Memory B cell (primary cell): ENCODE measurements around the gene EYS.

Experiments
- ATAC-seq: fragments of 150-1000 bp; cut with Tn5 transposase; 2 replicates; pipeline ENCODE4 v1.10.0; 2021; ENCODE audit warnings: low read depth, mild to moderate bottlenecking, moderate library complexity
- DNase-seq, 2 donors: peaks; one replicate each; pipeline ENCODE4 v3.0.0; 2022; ENCODE audit warnings: low spot score in 2 of 2
- H3K27ac Mint-ChIP-seq: one replicate; pipeline ENCODE4 v1.8.0; 2022; ENCODE audit warnings: mild to moderate bottlenecking, moderate library complexity, mixed read lengths
- H3K27me3 Mint-ChIP-seq: one replicate; pipeline ENCODE4 v1.8.0; 2022; ENCODE audit warnings: mixed read lengths
- H3K36me3 Mint-ChIP-seq: one replicate; pipeline ENCODE4 v1.8.0; 2022; ENCODE audit warnings: mild to moderate bottlenecking, mixed read lengths
- H3K4me1 Mint-ChIP-seq: one replicate; pipeline ENCODE4 v1.8.0; 2022; ENCODE audit warnings: mixed read lengths
- H3K4me3 Mint-ChIP-seq: one replicate; pipeline ENCODE4 v1.8.0; 2022; ENCODE audit warnings: mild to moderate bottlenecking, moderate library complexity, mixed read lengths
- H3K9me3 Mint-ChIP-seq: one replicate; pipeline ENCODE4 v1.8.0; 2022; ENCODE audit warnings: mixed read lengths

EYS gene

GRCh38 chr6:65191471-65191870 lies 515.6 kb downstream of the EYS start:
- Mint-ChIP-seq H3K36me3 (no peaks in the 10 kb centered on the region), H3K27ac (no peak overlapping the region), H3K4me3 (no peak overlapping the region), H3K27me3 (no peaks in the 10 kb centered on the region), H3K4me1 (no peaks in the 10 kb centered on the region), H3K9me3 (peaks cover 4% of the 10 kb centered on the region)
- DNase-seq (no peak), ATAC-seq (no peak)

GRCh38 chr6:65189236-65189881 lies 517.7 kb downstream of the EYS start:
- DNase-seq, result no peak
- H3K4me1 Mint-ChIP-seq, result no peaks in the 10 kb centered on the region
- no peak overlapping the region for H3K27ac Mint-ChIP-seq
- no peaks in the 10 kb centered on the region for H3K36me3 Mint-ChIP-seq
- H3K4me3 Mint-ChIP-seq, result no peak overlapping the region
- H3K9me3 Mint-ChIP-seq, result peaks cover 3% of the 10 kb centered on the region
- no peaks in the 10 kb centered on the region for H3K27me3 Mint-ChIP-seq
- ATAC-seq, result no peak

GRCh38 chr6:65186826-65187225 lies 520.2 kb downstream of the EYS start:
- DNase-seq, result no peak
- Mint-ChIP-seq H3K36me3 (no peaks in the 10 kb centered on the region), H3K4me3 (no peak overlapping the region), H3K27me3 (no peaks in the 10 kb centered on the region), H3K27ac (no peak overlapping the region), H3K4me1 (no peaks in the 10 kb centered on the region), H3K9me3 (peaks cover 3% of the 10 kb centered on the region)
- no peak for ATAC-seq

GRCh38 chr6:65182681-65183080 lies 524.3 kb downstream of the EYS start:
- no peak overlapping the region for H3K4me3 Mint-ChIP-seq
- ATAC-seq (no peak), DNase-seq (no peak)
- no peak overlapping the region for H3K27ac Mint-ChIP-seq
- no peaks in the 10 kb centered on the region for H3K27me3 Mint-ChIP-seq
- H3K36me3 Mint-ChIP-seq, result no peaks in the 10 kb centered on the region
- no peaks in the 10 kb centered on the region for H3K4me1 Mint-ChIP-seq
- peaks cover 5% of the 10 kb centered on the region for H3K9me3 Mint-ChIP-seq

- Mint-ChIP-seq H3K27ac (no peak overlapping the region), H3K27me3 (no peaks in the 10 kb centered on the region), H3K36me3 (no peaks in the 10 kb centered on the region), H3K9me3 (peaks cover 3% of the 10 kb centered on the region), H3K4me3 (no peak overlapping the region), H3K4me1 (no peaks in the 10 kb centered on the region)
- ATAC-seq (no peak), DNase-seq (no peak)
Observed at GRCh38 chr6:65170273-65170672, 536.8 kb downstream of the EYS start.

GRCh38 chr6:65161661-65162060 lies 545.4 kb downstream of the EYS start:
- Mint-ChIP-seq H3K4me3 (no peak overlapping the region), H3K9me3 (peaks cover 3% of the 10 kb centered on the region), H3K27ac (no peak overlapping the region), H3K27me3 (no peaks in the 10 kb centered on the region), H3K4me1 (no peaks in the 10 kb centered on the region), H3K36me3 (no peaks in the 10 kb centered on the region)
- DNase-seq, result no peak
- no peak for ATAC-seq

- Mint-ChIP-seq H3K4me1 (no peaks in the 10 kb centered on the region), H3K9me3 (peaks cover 6% of the 10 kb centered on the region), H3K4me3 (no peak overlapping the region), H3K36me3 (no peaks in the 10 kb centered on the region), H3K27ac (no peak overlapping the region), H3K27me3 (no peaks in the 10 kb centered on the region)
- ATAC-seq (no peak), DNase-seq (no peak)
Observed at GRCh38 chr6:65157025-65157424, 550.0 kb downstream of the EYS start.

GRCh38 chr6:65155083-65155482 lies 551.9 kb downstream of the EYS start:
- no peak for ATAC-seq

GRCh38 chr6:65149841-65150240 lies 557.2 kb downstream of the EYS start:
- no peaks in the 10 kb centered on the region for H3K4me1 Mint-ChIP-seq
- no peak overlapping the region for H3K4me3 Mint-ChIP-seq
- H3K9me3 Mint-ChIP-seq, result peaks cover 10% of the 10 kb centered on the region
- DNase-seq (no peak), ATAC-seq (no peak)
- no peaks in the 10 kb centered on the region for H3K27me3 Mint-ChIP-seq
- no peaks in the 10 kb centered on the region for H3K36me3 Mint-ChIP-seq
- no peak overlapping the region for H3K27ac Mint-ChIP-seq

More at GRCh38 chr6:65155083-65155482, 551.9 kb downstream of the EYS start:
- Mint-ChIP-seq H3K4me1 (no peaks in the 10 kb centered on the region), H3K27me3 (no peaks in the 10 kb centered on the region), H3K27ac (no peak overlapping the region), H3K9me3 (peaks cover 6% of the 10 kb centered on the region), H3K36me3 (no peaks in the 10 kb centered on the region), H3K4me3 (no peak overlapping the region)
- DNase-seq, result no peak

GRCh38 chr6:65148839-65149238 lies 558.2 kb downstream of the EYS start:
- H3K27me3 Mint-ChIP-seq, result no peaks in the 10 kb centered on the region
- no peak overlapping the region for H3K4me3 Mint-ChIP-seq
- DNase-seq, result no peak
- H3K9me3 Mint-ChIP-seq, result peaks cover 9% of the 10 kb centered on the region
- H3K27ac Mint-ChIP-seq, result no peak overlapping the region
- no peaks in the 10 kb centered on the region for H3K36me3 Mint-ChIP-seq
- no peak for ATAC-seq
- no peaks in the 10 kb centered on the region for H3K4me1 Mint-ChIP-seq

GRCh38 chr6:65135567-65135966 lies 571.5 kb downstream of the EYS start:
- H3K4me3 Mint-ChIP-seq, result no peak overlapping the region
- H3K4me1 Mint-ChIP-seq, result no peaks in the 10 kb centered on the region
- no peaks in the 10 kb centered on the region for H3K27me3 Mint-ChIP-seq
- H3K27ac Mint-ChIP-seq, result no peak overlapping the region
- ATAC-seq (no peak), DNase-seq (no peak)
- H3K9me3 Mint-ChIP-seq, result peaks cover 17% of the 10 kb centered on the region
- no peaks in the 10 kb centered on the region for H3K36me3 Mint-ChIP-seq

GRCh38 chr6:65126667-65127066 lies 580.4 kb downstream of the EYS start:
- Mint-ChIP-seq H3K4me3 (no peak overlapping the region), H3K9me3 (peaks cover 6% of the 10 kb centered on the region), H3K27me3 (no peaks in the 10 kb centered on the region), H3K27ac (no peak overlapping the region), H3K4me1 (no peaks in the 10 kb centered on the region), H3K36me3 (no peaks in the 10 kb centered on the region)
- DNase-seq (no peak), ATAC-seq (no peak)

GRCh38 chr6:65123521-65123920 lies 583.5 kb downstream of the EYS start:
- no peak overlapping the region for H3K27ac Mint-ChIP-seq
- no peaks in the 10 kb centered on the region for H3K4me1 Mint-ChIP-seq
- H3K4me3 Mint-ChIP-seq, result no peak overlapping the region
- H3K9me3 Mint-ChIP-seq, result peaks cover 9% of the 10 kb centered on the region
- DNase-seq (no peak), ATAC-seq (no peak)
- no peaks in the 10 kb centered on the region for H3K36me3 Mint-ChIP-seq
- no peaks in the 10 kb centered on the region for H3K27me3 Mint-ChIP-seq

GRCh38 chr6:65117817-65118409 lies 589.1 kb downstream of the EYS start:
- Mint-ChIP-seq H3K4me3 (no peak overlapping the region), H3K4me1 (no peaks in the 10 kb centered on the region), H3K27me3 (no peaks in the 10 kb centered on the region), H3K9me3 (peaks cover 9% of the 10 kb centered on the region), H3K27ac (no peak overlapping the region), H3K36me3 (no peaks in the 10 kb centered on the region)
- ATAC-seq (no peak), DNase-seq (no peak)

- no peak for ATAC-seq
- Mint-ChIP-seq H3K4me3 (no peak overlapping the region), H3K36me3 (no peaks in the 10 kb centered on the region), H3K27ac (no peak overlapping the region), H3K4me1 (no peaks in the 10 kb centered on the region), H3K9me3 (peaks cover 9% of the 10 kb centered on the region), H3K27me3 (no peaks in the 10 kb centered on the region)
- DNase-seq, result no peak
Observed at GRCh38 chr6:65116326-65116725, 590.7 kb downstream of the EYS start.
